Mesothelial cell of epicardium (in vitro differentiated cells): ENCODE data around the gene FUT9. TPM values are rescaled to one million over a fixed set of nuclear protein-coding genes. Genes with fewer than 3 reads are reported as not detected.

Source experiments
- DNase-seq, 2 experiments: peaks; one replicate each; pipeline ENCODE4 v3.0.0; 2021; ENCODE audit warnings: low spot score in 2 of 2; ENCODE audit not compliant: unreplicated experiment in 2 of 2
- H3K27ac Mint-ChIP-seq: 2 replicates; pipeline ENCODE4 v1.8.0; 2021; ENCODE audit warnings: mixed read lengths
- H3K27me3 Mint-ChIP-seq: 2 replicates; pipeline ENCODE4 v1.8.0; 2021; ENCODE audit warnings: low read depth, mixed read lengths
- H3K36me3 Mint-ChIP-seq: 2 replicates; pipeline ENCODE4 v1.8.0; 2021; ENCODE audit warnings: mixed read lengths
- H3K4me1 Mint-ChIP-seq: 2 replicates; pipeline ENCODE4 v1.8.0; 2021; ENCODE audit warnings: mixed read lengths
- H3K4me3 Mint-ChIP-seq: 2 replicates; pipeline ENCODE4 v1.8.0; 2021; ENCODE audit warnings: mild to moderate bottlenecking, moderate library complexity, mixed read lengths
- H3K9me3 Mint-ChIP-seq: 2 replicates; pipeline ENCODE4 v1.8.0; 2021; ENCODE audit warnings: mixed read lengths
- CTCF ChIP-seq: fragments of 200-600 bp; sonication (generic); IDR thresholded peaks from one replicate; pipeline ENCODE4 v1.5.0; 2021; ENCODE audit warnings: antibody characterized with exemption; ENCODE audit not compliant: unreplicated experiment
- total RNA-seq: library from RNA; stranded (reverse); gene quantifications from 3 replicates; pipeline ENCODE4 v1.2.1, GENCODE V29; 2021

FUT9 gene
- total RNA-seq, 1 donor from 2014 or later, result 3.0 TPM

GRCh38 chr6:95994151-95994550 lies 21.6 kb upstream of the FUT9 start:
- H3K9me3 Mint-ChIP-seq, result peaks cover 37% of the 10 kb centered on the region
- H3K27me3 Mint-ChIP-seq, result no peaks in the 10 kb centered on the region
- TF ChIP-seq CTCF, result no peak
- no peak for DNase-seq
- H3K36me3 Mint-ChIP-seq, result peaks cover 9% of the 10 kb centered on the region
- H3K27ac Mint-ChIP-seq, result no peak overlapping the region
- no peak overlapping the region for H3K4me3 Mint-ChIP-seq
- H3K4me1 Mint-ChIP-seq, result no peaks in the 10 kb centered on the region

DNA sequence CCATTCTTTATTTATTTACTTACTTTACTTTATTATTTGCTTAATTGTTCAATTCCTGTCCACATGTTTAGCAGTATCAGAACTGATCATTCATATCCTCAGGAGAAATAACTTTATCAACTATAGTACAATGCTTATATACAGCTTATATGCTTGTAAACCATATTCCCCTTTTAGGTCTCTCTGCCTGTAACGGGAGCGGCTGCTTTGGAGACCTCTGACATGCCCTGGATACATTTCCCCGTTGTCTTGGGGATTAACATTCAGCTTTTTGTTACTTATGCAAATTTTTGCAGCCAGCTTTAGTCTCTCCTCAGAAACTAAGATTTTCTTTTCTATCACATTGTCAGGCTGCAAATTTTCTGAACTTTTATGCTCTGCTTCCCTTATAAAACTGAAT lies 17.6 kb upstream of the FUT9 start:
- no peak overlapping the region for H3K27ac Mint-ChIP-seq
- TF ChIP-seq CTCF, result no peak
- H3K4me1 Mint-ChIP-seq, result no peaks in the 10 kb centered on the region
- peaks cover 30% of the 10 kb centered on the region for H3K9me3 Mint-ChIP-seq
- no peak for DNase-seq
- H3K36me3 Mint-ChIP-seq, result no peaks in the 10 kb centered on the region
- H3K4me3 Mint-ChIP-seq, result no peak overlapping the region
- no peaks in the 10 kb centered on the region for H3K27me3 Mint-ChIP-seq

DNA sequence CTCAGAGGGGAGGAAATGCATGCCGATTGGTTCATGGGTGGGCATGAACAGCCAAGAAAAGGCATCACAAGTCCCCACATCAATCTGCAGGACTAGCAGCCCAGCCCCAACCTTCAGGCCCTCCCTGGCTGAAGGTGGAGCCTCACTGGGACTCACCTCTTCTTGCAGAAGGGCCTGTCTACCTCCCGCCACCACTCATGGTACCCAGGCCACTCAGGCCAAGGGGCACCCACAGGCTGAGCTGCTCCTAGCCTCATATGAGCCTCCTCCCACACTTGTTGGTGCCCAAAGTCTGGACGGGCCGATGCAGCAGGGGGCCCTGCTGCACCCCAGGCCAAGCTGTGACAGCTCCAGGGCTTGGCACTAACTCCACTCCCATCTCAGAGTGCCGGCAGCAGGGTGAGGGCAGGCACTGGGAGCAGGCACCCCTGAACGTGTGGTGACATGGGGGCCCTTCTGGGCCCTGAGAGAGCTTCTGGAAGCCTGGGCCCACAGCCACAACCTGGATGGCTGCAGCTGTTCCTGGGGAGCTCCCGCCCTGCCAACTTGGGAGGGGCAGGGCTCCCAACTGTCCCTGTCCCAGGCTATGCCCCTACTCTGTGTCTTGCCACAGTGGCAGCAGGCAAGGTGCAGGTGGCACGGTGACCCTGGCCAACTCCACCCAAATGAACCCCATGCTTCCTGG lies 13.7 kb upstream of the FUT9 start:
- DNase-seq, result no peak
- Mint-ChIP-seq H3K4me3 (no peak overlapping the region), H3K4me1 (no peaks in the 10 kb centered on the region), H3K9me3 (peaks cover 30% of the 10 kb centered on the region), H3K36me3 (no peaks in the 10 kb centered on the region), H3K27me3 (no peaks in the 10 kb centered on the region), H3K27ac (no peak overlapping the region)
- TF ChIP-seq CTCF, result no peak

- TF ChIP-seq CTCF, result no peak
- no peaks in the 10 kb centered on the region for H3K27me3 Mint-ChIP-seq
- no peak overlapping the region for H3K27ac Mint-ChIP-seq
Observed at GRCh38 chr6:96002576-96002910, 13.2 kb upstream of the FUT9 start.

GRCh38 chr6:96002912-96003311 lies 12.9 kb upstream of the FUT9 start:
- H3K4me3 Mint-ChIP-seq, result no peak overlapping the region
- H3K27me3 Mint-ChIP-seq, result no peaks in the 10 kb centered on the region
- peaks cover 30% of the 10 kb centered on the region for H3K9me3 Mint-ChIP-seq
- H3K27ac Mint-ChIP-seq, result no peak overlapping the region
- H3K4me1 Mint-ChIP-seq, result no peaks in the 10 kb centered on the region
- TF ChIP-seq CTCF, result no peak
- no peaks in the 10 kb centered on the region for H3K36me3 Mint-ChIP-seq
- DNase-seq, result no peak

More at GRCh38 chr6:96002576-96002910, 13.2 kb upstream of the FUT9 start:
- no peak overlapping the region for H3K4me3 Mint-ChIP-seq
- no peaks in the 10 kb centered on the region for H3K4me1 Mint-ChIP-seq
- H3K36me3 Mint-ChIP-seq, result no peaks in the 10 kb centered on the region
- H3K9me3 Mint-ChIP-seq, result peaks cover 30% of the 10 kb centered on the region
- no peak for DNase-seq

DNA sequence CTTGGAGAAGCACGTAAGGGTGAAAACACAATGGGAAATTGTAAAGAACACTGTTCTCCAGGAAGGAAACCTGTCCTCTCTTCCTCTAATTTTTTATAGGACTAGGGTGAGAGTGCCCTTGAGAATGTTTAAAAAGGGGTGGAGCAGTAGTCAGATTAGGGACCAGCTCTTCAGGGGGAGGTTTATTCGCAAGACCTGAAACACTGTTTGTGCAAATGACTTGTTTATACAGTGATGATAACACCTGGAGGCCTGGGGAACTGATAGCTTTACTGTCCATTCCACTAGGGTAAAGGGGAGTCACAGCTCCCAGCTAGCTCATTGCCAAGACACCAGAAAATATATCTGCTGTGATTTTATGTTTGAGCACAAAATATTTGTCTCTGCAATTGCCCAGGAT lies 8.1 kb upstream of the FUT9 start:
- H3K4me3 Mint-ChIP-seq, result no peak overlapping the region

More for the DNA sequence above, 8.1 kb upstream of the FUT9 start:
- TF ChIP-seq CTCF, result no peak
- Mint-ChIP-seq H3K9me3 (no peaks in the 10 kb centered on the region), H3K4me1 (no peaks in the 10 kb centered on the region), H3K27ac (no peak overlapping the region), H3K27me3 (peaks cover 4% of the 10 kb centered on the region), H3K36me3 (no peaks in the 10 kb centered on the region)
- no peak for DNase-seq
